Subcutaneous adipose tissue (tissue), 4 donors: ENCODE data around the gene HIBCH. TPM values are rescaled to one million over a fixed set of nuclear protein-coding genes. Genes with fewer than 3 reads are reported as not detected.

ENCODE experiments used
- CTCF ChIP-seq: fragments of 450-650 bp; IDR thresholded peaks from one replicate; pipeline ENCODE4 v1.5.1; 2016; ENCODE audit warnings: low read depth, mild to moderate bottlenecking, control low read depth, antibody characterized with exemption, moderate library complexity
- total RNA-seq, 4 donors: library from RNA; depleted of rRNA; stranded (reverse); fragments of >200 nt; gene quantifications; one replicate each; pipeline ENCODE4 v1.1.0, GENCODE V29; 2016

The HIBCH gene
- total RNA-seq, 4 donors from 2014 or later, result 24.3 to 31.0 (median 26.5) TPM

GRCh38 chr2:190185380-190185779, 134.2 kb downstream of the HIBCH start:
- no peak for TF ChIP-seq CTCF

- TF ChIP-seq CTCF, result no peak
Measured at GRCh38 chr2:190184460-190184859, 135.2 kb downstream of the HIBCH start.

- no peak for TF ChIP-seq CTCF
Measured at GRCh38 chr2:190183539-190183938, 136.1 kb downstream of the HIBCH start.

- no peak for TF ChIP-seq CTCF
Measured at GRCh38 chr2:190182071-190182524, 137.5 kb downstream of the HIBCH start.

GRCh38 chr2:190181123-190181669, 138.4 kb downstream of the HIBCH start:
- no peak for TF ChIP-seq CTCF

GRCh38 chr2:190180313-190181122, 139.1 kb downstream of the HIBCH start:
- no peak for TF ChIP-seq CTCF

- TF ChIP-seq CTCF, result no peak
Measured at GRCh38 chr2:190179754-190180312, 139.8 kb downstream of the HIBCH start.
